ENCODE measurements around the gene ZNF627. TPM values are rescaled to one million over a fixed set of nuclear protein-coding genes. Genes with fewer than 3 reads are reported as not detected.

ZNF627 gene
- total RNA-seq = 7.1 and 8.8 TPM in 2 replicates

GRCh38 chr19:11597202-11598102 is at the start of gene ZNF627:
Gene ZNF627, plus strand, starts transcription at chr19:11597483. Its CDS starts 145 bp downstream, at chr19:11597628.

DNA sequence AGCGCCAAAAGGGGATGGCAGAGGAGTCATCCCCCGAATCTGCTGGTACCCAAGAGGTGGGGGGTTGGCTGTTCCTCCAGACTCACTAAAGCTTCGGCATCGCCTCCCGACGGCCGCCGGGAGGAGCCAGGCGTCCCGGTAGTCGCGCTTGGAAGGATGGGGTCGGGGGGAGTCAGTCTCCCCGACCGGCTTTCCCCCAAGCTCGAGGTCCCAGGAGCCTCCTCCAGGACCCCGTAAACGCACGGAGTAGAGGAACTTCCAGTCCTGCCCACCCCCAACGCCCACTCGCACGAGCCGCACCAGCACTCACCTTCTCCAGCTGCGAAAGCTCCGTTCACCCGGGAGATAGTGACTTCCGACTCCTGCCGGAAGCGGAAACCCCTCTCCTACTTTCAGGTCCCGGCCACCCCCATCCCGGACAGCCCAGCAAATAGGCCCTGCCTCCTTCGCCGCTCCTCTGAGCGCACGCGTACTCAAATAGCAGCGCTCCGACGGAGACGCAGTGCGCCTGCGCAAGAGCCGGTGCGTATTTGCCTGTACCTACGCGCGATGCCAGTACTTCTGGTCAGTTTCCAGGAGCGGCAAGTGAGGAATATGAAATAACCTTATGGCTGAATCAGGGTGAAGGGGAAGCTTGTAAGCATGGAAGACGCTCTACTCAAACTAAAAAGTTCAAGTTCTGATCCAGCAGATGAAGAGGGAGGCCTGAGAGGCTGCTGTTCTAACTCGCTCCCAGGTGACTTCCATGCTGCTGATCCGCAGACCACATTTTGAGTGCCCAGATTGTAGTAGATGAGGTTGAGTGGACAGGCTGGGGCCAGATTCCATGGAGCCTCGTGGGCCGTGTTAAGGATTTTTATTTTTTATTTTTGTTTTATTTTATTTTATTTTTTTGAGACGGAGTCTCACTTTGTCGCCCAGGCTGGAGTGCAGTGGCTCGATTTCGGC is 38.1 kb upstream of the ZNF627 start, which contains the start of gene ELOF1:
ELOF1 (minus strand) TSS at position 350 of the 948 bp plus-strand sequence. CDS start 4,883 bp downstream, outside the sequence.

DNA sequence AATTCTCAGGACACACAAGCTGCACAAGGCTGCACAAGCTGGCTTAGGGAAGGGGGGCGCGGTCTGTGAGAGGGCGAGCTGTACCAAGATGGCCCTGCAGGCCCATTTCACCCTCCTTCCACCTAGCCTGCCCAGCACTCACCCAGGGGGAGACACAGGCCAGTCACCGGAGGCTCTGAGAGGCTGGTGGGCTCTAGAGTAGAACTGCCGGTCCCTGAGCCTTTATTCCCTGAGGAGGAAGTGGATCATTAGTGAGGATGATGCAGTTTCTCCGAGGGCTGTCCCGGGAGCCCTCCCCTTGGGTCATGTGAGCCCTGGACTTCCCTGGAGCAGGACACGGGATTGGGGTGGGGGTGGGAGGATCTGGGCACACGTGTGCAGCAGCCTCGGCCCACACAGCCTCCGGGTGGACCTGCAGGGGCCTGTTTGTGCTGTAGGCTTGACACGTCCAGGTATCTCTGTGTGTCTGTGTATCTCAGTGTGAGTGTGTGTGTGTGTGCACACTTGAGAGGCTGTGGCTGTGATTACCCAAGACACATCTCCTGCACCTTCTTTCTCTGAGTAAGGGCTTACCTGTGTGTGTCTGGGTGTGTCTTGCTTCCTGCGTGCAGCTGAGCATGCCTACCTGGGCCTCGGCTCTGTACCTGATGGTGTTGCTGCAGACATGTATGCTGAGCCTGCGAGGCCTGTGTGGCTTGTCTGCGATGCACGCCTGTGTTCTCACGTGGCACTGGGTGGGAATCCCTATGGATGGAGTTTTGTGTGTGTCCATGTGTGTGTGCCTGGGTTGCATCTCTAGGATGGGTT is 19.6 kb upstream of the ZNF627 start, which contains the start of gene ACP5:
ACP5 (minus strand) TSS at position 195 of the 807 bp plus-strand sequence. CDS start 328 bp downstream, outside the sequence.

Other genes starting within 250 kb of the ZNF627 start
- gene PLPPR2, start 242.1 kb upstream of the ZNF627 start, total RNA-seq = 8.4 and 17.1 TPM in 2 replicates
- gene SWSAP1, start 222.8 kb upstream of the ZNF627 start, total RNA-seq = 2.5 and 3.9 TPM in 2 replicates
- 6.9 and 7.4 TPM in 2 replicates for gene EPOR, start 213.2 kb upstream of the ZNF627 start, total RNA-seq
- gene RGL3, start 178.2 kb upstream of the ZNF627 start, total RNA-seq = 0.67 and 0.94 TPM in 2 replicates
- 0.05 and 0.60 TPM in 2 replicates for gene ODAD3, start 162.4 kb upstream of the ZNF627 start, total RNA-seq
- 167 and 174 TPM in 2 replicates for gene PRKCSH, start 161.8 kb upstream of the ZNF627 start, total RNA-seq
- gene ELAVL3, start 116.4 kb upstream of the ZNF627 start, total RNA-seq = not detected in 2 replicates
- 5.1 and 9.3 TPM in 2 replicates for gene ZNF653, start 91.6 kb upstream of the ZNF627 start, total RNA-seq
- 54.2 and 56.5 TPM in 2 replicates for gene ECSIT, start 68.3 kb upstream of the ZNF627 start, total RNA-seq
- 0.20 TPM in 1 of 2 replicates, not detected in the other for gene CNN1, start 58.6 kb upstream of the ZNF627 start, total RNA-seq
- 29.0 and 36.3 TPM in 2 replicates for gene ELOF1, start 38.3 kb upstream of the ZNF627 start, total RNA-seq
- gene ACP5, start 19.8 kb upstream of the ZNF627 start, total RNA-seq = 0.39 and 1.2 TPM in 2 replicates
- 7.4 and 8.0 TPM in 2 replicates for gene ZNF823, start 141.5 kb downstream of the ZNF627 start, total RNA-seq
- 2.8 and 3.0 TPM in 2 replicates for gene ZNF441, start 169.5 kb downstream of the ZNF627 start, total RNA-seq
- gene ZNF491, start 201.0 kb downstream of the ZNF627 start, total RNA-seq = 0.64 and 1.4 TPM in 2 replicates
- 3.6 and 5.1 TPM in 2 replicates for gene ZNF440, start 216.8 kb downstream of the ZNF627 start, total RNA-seq